ENCODE results near the gene HS1BP3.

HS1BP3 gene

DNA sequence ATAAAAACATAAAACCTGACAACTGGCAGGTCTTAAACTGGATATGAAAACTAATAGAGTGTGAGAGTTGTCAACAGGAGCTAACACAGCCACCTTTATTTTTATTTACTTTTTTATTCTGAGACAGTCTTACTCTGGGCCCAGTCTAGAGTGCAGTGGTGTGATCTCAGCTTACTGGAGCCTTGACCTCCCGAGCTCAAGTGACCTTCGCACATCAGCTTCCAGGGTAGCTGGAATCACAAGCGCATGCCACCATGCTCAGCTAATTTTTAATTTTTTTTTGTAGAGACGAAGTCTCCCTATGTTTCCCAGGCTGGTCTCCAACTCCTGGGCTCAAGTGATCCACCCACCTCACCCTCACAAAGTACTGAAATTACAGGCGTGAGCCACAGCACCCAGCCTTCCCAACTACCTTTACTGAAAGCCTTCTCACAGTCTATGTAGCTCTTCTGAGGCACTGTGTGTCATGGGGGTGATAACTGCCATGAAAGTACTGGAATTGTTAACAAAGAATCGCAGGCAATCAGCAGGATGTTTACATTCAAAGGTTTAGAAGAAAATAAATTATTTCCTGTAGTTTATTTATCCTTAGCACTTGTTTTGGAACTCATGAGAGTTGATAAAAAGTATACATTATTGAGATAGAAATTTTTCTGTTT is 40.3 kb upstream of the HS1BP3 start:
- no peak for TF ChIP-seq CTCF (IDR thresholded peaks at IDR 0.05; ENCODE audit: borderline replicate concordance, extremely low read depth, low read length, poor library complexity, severe bottlenecking)
- no peak for TF ChIP-seq EZH2 (IDR thresholded peaks at IDR 0.05; ENCODE audit: borderline replicate concordance, low read depth, low read length, severe bottlenecking)
- H3K79me2 ChIP-seq (ENCODE audit: insufficient read depth, low read length), result no peaks in the 10 kb centered on the region
- ATAC-seq (ENCODE audit: insufficient read depth, low read depth) (no peak), DNase-seq (no peak)
- no peak overlapping the region for H3K27ac ChIP-seq (ENCODE audit: low read length)
- no peaks in the 10 kb centered on the region for H3K27me3 ChIP-seq (ENCODE audit: insufficient read depth, low read length, poor library complexity)
- H3K4me1 ChIP-seq (ENCODE audit: insufficient read depth, low read length), result no peaks in the 10 kb centered on the region
- H3K9me3 ChIP-seq (ENCODE audit: insufficient read depth, low read length, severe bottlenecking), result no peaks in the 10 kb centered on the region
- no peak overlapping the region for H2AFZ ChIP-seq (ENCODE audit: low read depth, low read length)
- H3K9ac ChIP-seq (ENCODE audit: low read depth, low read length), result no peak overlapping the region
- H3K36me3 ChIP-seq (ENCODE audit: insufficient read depth, low read length), result peaks cover 10% of the 10 kb centered on the region
- H4K20me1 ChIP-seq (ENCODE audit: insufficient read depth, low read length), result no peaks in the 10 kb centered on the region
- no peak overlapping the region for H3K4me2 ChIP-seq (ENCODE audit: insufficient read depth, low read length)
- no peak overlapping the region for H3K4me3 ChIP-seq (ENCODE audit: low read depth in 1 of 2, low read length in 2 of 2)

- Histone ChIP-seq H2AFZ (ENCODE audit: low read depth, low read length) (no peak overlapping the region), H3K4me2 (ENCODE audit: insufficient read depth, low read length) (no peak overlapping the region), H4K20me1 (ENCODE audit: insufficient read depth, low read length) (no peaks in the 10 kb centered on the region), H3K4me1 (ENCODE audit: insufficient read depth, low read length) (no peaks in the 10 kb centered on the region), H3K36me3 (ENCODE audit: insufficient read depth, low read length) (peaks cover 11% of the 10 kb centered on the region), H3K79me2 (ENCODE audit: insufficient read depth, low read length) (no peaks in the 10 kb centered on the region), H3K4me3 (ENCODE audit: low read depth in 1 of 2, low read length in 2 of 2) (no peak overlapping the region), H3K9ac (ENCODE audit: low read depth, low read length) (no peak overlapping the region), H3K9me3 (ENCODE audit: insufficient read depth, low read length, severe bottlenecking) (no peaks in the 10 kb centered on the region), H3K27me3 (ENCODE audit: insufficient read depth, low read length, poor library complexity) (no peaks in the 10 kb centered on the region), H3K27ac (ENCODE audit: low read length) (no peak overlapping the region)
- TF ChIP-seq CTCF (IDR thresholded peaks at IDR 0.05; ENCODE audit: borderline replicate concordance, extremely low read depth, low read length, poor library complexity, severe bottlenecking) (no peak), EZH2 (IDR thresholded peaks at IDR 0.05; ENCODE audit: borderline replicate concordance, low read depth, low read length, severe bottlenecking) (no peak)
- ATAC-seq (ENCODE audit: insufficient read depth, low read depth) (no peak), DNase-seq (no peak)
These were observed 38.7 kb upstream of the HS1BP3 start for GRCh38 chr2:20689428-20690264.

- Histone ChIP-seq H2AFZ (ENCODE audit: low read depth, low read length) (no peak overlapping the region), H3K9ac (ENCODE audit: low read depth, low read length) (no peak overlapping the region), H3K4me3 (ENCODE audit: low read depth in 1 of 2, low read length in 2 of 2) (no peak overlapping the region), H3K27ac (ENCODE audit: low read length) (no peak overlapping the region), H3K9me3 (ENCODE audit: insufficient read depth, low read length, severe bottlenecking) (no peaks in the 10 kb centered on the region), H3K4me2 (ENCODE audit: insufficient read depth, low read length) (no peak overlapping the region), H3K4me1 (ENCODE audit: insufficient read depth, low read length) (no peaks in the 10 kb centered on the region), H3K36me3 (ENCODE audit: insufficient read depth, low read length) (peaks cover 14% of the 10 kb centered on the region), H3K79me2 (ENCODE audit: insufficient read depth, low read length) (no peaks in the 10 kb centered on the region), H3K27me3 (ENCODE audit: insufficient read depth, low read length, poor library complexity) (no peaks in the 10 kb centered on the region), H4K20me1 (ENCODE audit: insufficient read depth, low read length) (no peaks in the 10 kb centered on the region)
- TF ChIP-seq CTCF (IDR thresholded peaks at IDR 0.05; ENCODE audit: borderline replicate concordance, extremely low read depth, low read length, poor library complexity, severe bottlenecking) (no peak), EZH2 (IDR thresholded peaks at IDR 0.05; ENCODE audit: borderline replicate concordance, low read depth, low read length, severe bottlenecking) (no peak)
- DNase-seq (no peak), ATAC-seq (ENCODE audit: insufficient read depth, low read depth) (no peak)
These were observed 36.4 kb upstream of the HS1BP3 start for GRCh38 chr2:20687260-20687832.

Measured in DND-41 (cell line).